Liver (tissue), 9 donors: ENCODE data around the gene AQR. TPM values are rescaled to one million over a fixed set of nuclear protein-coding genes. Genes with fewer than 3 reads are reported as not detected.

Experiments
- DNase-seq: peaks from one replicate; pipeline ENCODE4 v3.0.0-alpha.2; 2017; ENCODE audit warnings: low spot score
- H3K27ac ChIP-seq, 2 donors: one replicate each; pipeline ENCODE4 v1.7.0; 2013; ENCODE audit warnings: inconsistent platforms in 2 of 2, low read length in 2 of 2, control low read depth in 1 of 2, low read depth in 1 of 2, mild to moderate bottlenecking in 1 of 2
- H3K27me3 ChIP-seq, 4 donors: one replicate each; pipeline versions ENCODE4 v1.6.1 to v1.7.0; 2013; ENCODE audit warnings: low read length in 3 of 4, inconsistent platforms in 1 of 4, mild to moderate bottlenecking in 1 of 4, moderate library complexity in 1 of 4; ENCODE audit not compliant: control insufficient read depth in 4 of 4, insufficient read depth in 4 of 4
- H3K36me3 ChIP-seq, 4 donors: one replicate each; pipeline versions ENCODE4 v1.6.1 to v1.7.0; 2013; ENCODE audit warnings: low read length in 3 of 4, mild to moderate bottlenecking in 3 of 4, low read depth in 1 of 4, moderate library complexity in 1 of 4; ENCODE audit not compliant: control insufficient read depth in 4 of 4, insufficient read depth in 3 of 4
- H3K4me1 ChIP-seq, 4 donors: one replicate each; pipeline versions ENCODE4 v1.6.1 to v1.7.0; 2013; ENCODE audit warnings: low read length in 3 of 4, mild to moderate bottlenecking in 3 of 4, moderate library complexity in 1 of 4; ENCODE audit not compliant: control insufficient read depth in 4 of 4, insufficient read depth in 4 of 4
- H3K4me3 ChIP-seq, 3 donors: one replicate each; pipeline versions ENCODE4 v1.6.1 to v1.7.0; 2013; ENCODE audit warnings: low read length in 3 of 3, control low read depth in 1 of 3, low read depth in 1 of 3, mild to moderate bottlenecking in 1 of 3
- H3K9ac ChIP-seq, 2 donors: one replicate each; pipeline ENCODE4 v1.7.0; 2013; ENCODE audit warnings: low read length in 2 of 2, mild to moderate bottlenecking in 2 of 2, moderate library complexity in 2 of 2, control low read depth in 1 of 2, low read depth in 1 of 2
- H3K9me3 ChIP-seq, 4 donors: one replicate each; pipeline versions ENCODE4 v1.6.1 to v1.7.0; 2013; ENCODE audit warnings: low read length in 3 of 4; ENCODE audit not compliant: control insufficient read depth in 4 of 4
- ATF3 ChIP-seq: IDR thresholded peaks from 2 replicates; pipeline ENCODE4 v1.6.1; 2016; ENCODE audit warnings: antibody characterized with exemption
- CTCF ChIP-seq: fragments of 150-350 bp; IDR thresholded peaks from 2 replicates; pipeline ENCODE4 v1.5.1; 2017; ENCODE audit warnings: improper control_type of control experiment, low read depth, low read length; ENCODE audit not compliant: missing input control
- EGR1 ChIP-seq, 2 donors: IDR thresholded peaks; 2 replicates each; pipeline ENCODE4 v1.6.1; 2016 to 2018; ENCODE audit warnings: antibody characterized with exemption in 2 of 2, low read depth in 2 of 2
- FOXA2 ChIP-seq: IDR thresholded peaks from 2 replicates; pipeline ENCODE4 v1.6.1; 2016; ENCODE audit warnings: antibody characterized with exemption
- GABPA ChIP-seq, 2 donors: IDR thresholded peaks in 1 of 2; conservative IDR thresholded peaks in 1 of 2; 2 replicates each; pipeline ENCODE4 v1.6.1; 2016; ENCODE audit warnings: antibody characterized with exemption in 2 of 2, mild to moderate bottlenecking in 1 of 2, moderate library complexity in 1 of 2
- HNF4A ChIP-seq, 2 donors: conservative IDR thresholded peaks; 2 replicates each; pipeline ENCODE4 v1.6.1; 2016; ENCODE audit warnings: antibody characterized with exemption in 2 of 2, mild to moderate bottlenecking in 2 of 2
- HNF4G ChIP-seq: IDR thresholded peaks from 2 replicates; pipeline ENCODE4 v1.6.1; 2016; ENCODE audit warnings: antibody characterized with exemption
- JUND ChIP-seq, 2 donors: IDR thresholded peaks; 2 replicates each; pipeline ENCODE4 v1.6.1; 2016; ENCODE audit warnings: antibody characterized with exemption in 2 of 2
- MAX ChIP-seq: IDR thresholded peaks from 2 replicates; pipeline ENCODE4 v1.6.1; 2016; ENCODE audit warnings: antibody characterized with exemption
- NR2F2 ChIP-seq: IDR thresholded peaks from 2 replicates; pipeline ENCODE4 v1.6.1; 2016; ENCODE audit warnings: antibody characterized with exemption
- REST ChIP-seq: IDR thresholded peaks from 2 replicates; pipeline ENCODE4 v1.6.1; 2016; ENCODE audit warnings: antibody characterized with exemption, mild to moderate bottlenecking
- RXRA ChIP-seq, 2 donors: IDR thresholded peaks; 2 replicates each; pipeline ENCODE4 v1.6.1; 2017 to 2018; ENCODE audit warnings: antibody characterized with exemption in 2 of 2, mild to moderate bottlenecking in 1 of 2
- SP1 ChIP-seq: IDR thresholded peaks from 2 replicates; pipeline ENCODE4 v1.6.1; 2018; ENCODE audit warnings: antibody characterized with exemption, mild to moderate bottlenecking
- TAF1 ChIP-seq: conservative IDR thresholded peaks from 2 replicates; pipeline ENCODE4 v1.6.1; 2016; ENCODE audit warnings: antibody characterized with exemption, mild to moderate bottlenecking
- YY1 ChIP-seq: IDR thresholded peaks from 2 replicates; pipeline ENCODE4 v1.6.1; 2016; ENCODE audit warnings: antibody characterized with exemption, mild to moderate bottlenecking
- ZBTB33 ChIP-seq: IDR thresholded peaks from 2 replicates; pipeline ENCODE4 v1.6.1; 2016; ENCODE audit warnings: antibody characterized with exemption
- WGBS: extraction: QIAGEN DNeasy Blood & Tissue Kit; methylation state at CpG from one replicate; pipeline ENCODE4 v1.1.7; 2013; 5-methylcytosine and 5-hydroxymethylcytosine counted together
- polyA plus RNA-seq, 2 donors: library from polyadenylated mRNA; stranded (reverse) in 1 of 2; unstranded in 1 of 2; fragments of 200-250 nt in 1 of 2; fragments of >200 nt in 1 of 2; fragmentation: Nextera tagmentation in 1 of 2; extraction: Ambion mirVana in 1 of 2; gene quantifications; one replicate each; pipeline versions ENCODE4 v1.2.1 to v1.2.3, GENCODE V29; 2013 to 2015
- total RNA-seq, 2 donors: library from RNA; depleted of rRNA; stranded (reverse); fragments of >200 nt; gene quantifications; one replicate each; pipeline ENCODE4 v1.2.3, GENCODE V29; 2014
- donor health status: healthy.
- donor health status: healthy.
- donor health status: healthy.
- donor health status: healthy.
- donor health status: healthy.

AQR gene
- total and polyA plus RNA-seq, 4 donors = 3.4 to 14.3 (median 8.7) TPM

GRCh38 chr15:34994925-34995324 is 25.4 kb upstream of the AQR start:
- TF ChIP-seq HNF4G (no peak), EGR1 (IDR thresholded peaks at IDR 0.05; ENCODE audit: low read depth in 2 of 2) (no peak), MAX (no peak), HNF4A (conservative IDR thresholded peaks at IDR 0.05) (no peak), FOXA2 (no peak), ZBTB33 (no peak), GABPA (IDR thresholded peaks at IDR 0.05 in 1 of 2, conservative IDR thresholded peaks at IDR 0.05 in 1 of 2) (no peak), RXRA (IDR thresholded peaks at IDR 0.05) (no peak), YY1 (no peak), JUND (IDR thresholded peaks at IDR 0.05) (no peak), TAF1 (no peak)
- H3K9ac ChIP-seq = no peak overlapping the region
- no peaks in the 10 kb centered on the region for H3K27me3 ChIP-seq
- DNase-seq = no peak
- no peaks in the 10 kb centered on the region for H3K4me1 ChIP-seq
- H3K4me3 ChIP-seq = no peak overlapping the region
- H3K27ac ChIP-seq = no peak overlapping the region
- H3K9me3 ChIP-seq = no peaks in the 10 kb centered on the region
- WGBS = 96% methylated on average over 1 of the region's 1 CpG
- no peaks in the 10 kb centered on the region for H3K36me3 ChIP-seq

GRCh38 chr15:34993877-34994276 is 24.3 kb upstream of the AQR start:
- no peak for DNase-seq
- WGBS = 87% methylated on average over 4 of the region's 4 CpGs

More at GRCh38 chr15:34993877-34994276, 24.3 kb upstream of the AQR start:
- H3K9ac ChIP-seq = no peak overlapping the region
- H3K36me3 ChIP-seq = no peaks in the 10 kb centered on the region
- H3K9me3 ChIP-seq = no peaks in the 10 kb centered on the region
- H3K4me3 ChIP-seq = no peak overlapping the region
- no peaks in the 10 kb centered on the region for H3K27me3 ChIP-seq
- H3K4me1 ChIP-seq = peaks cover 0 to 3% (median under 1%) of the 10 kb centered on the region in 4 donors
- no peak overlapping the region for H3K27ac ChIP-seq
- TF ChIP-seq RXRA (IDR thresholded peaks at IDR 0.05) = no peak
- TF ChIP-seq HNF4A (conservative IDR thresholded peaks at IDR 0.05) = no peak
- no peak for TF ChIP-seq CTCF
- no peak for TF ChIP-seq EGR1 (IDR thresholded peaks at IDR 0.05; ENCODE audit: low read depth in 2 of 2)
- TF ChIP-seq YY1 = no peak
- no peak for TF ChIP-seq ATF3
- TF ChIP-seq MAX = no peak
- TF ChIP-seq ZBTB33 = no peak
- no peak for TF ChIP-seq NR2F2
- TF ChIP-seq JUND (IDR thresholded peaks at IDR 0.05) = no peak
- TF ChIP-seq GABPA (IDR thresholded peaks at IDR 0.05 in 1 of 2, conservative IDR thresholded peaks at IDR 0.05 in 1 of 2) = no peak
- no peak for TF ChIP-seq HNF4G
- TF ChIP-seq FOXA2 = no peak
- TF ChIP-seq REST = no peak
- TF ChIP-seq TAF1 = no peak
- no peak for TF ChIP-seq SP1
